DOHH2 (cell line): ENCODE measurements around the gene APOO.

Experiments used
- CTCF ChIP-seq: fragments of 200-600 bp; sonication (generic); IDR thresholded peaks from one replicate; pipeline ENCODE4 v1.5.1; 2014; ENCODE audit warnings: antibody characterized with exemption, mild to moderate bottlenecking, low read depth, low read length; ENCODE audit not compliant: poor library complexity, severe bottlenecking
- EZH2phosphoT487 ChIP-seq: fragments of 200-600 bp; sonication (generic); IDR thresholded peaks from 2 replicates; pipeline ENCODE4 v1.6.1; 2017; ENCODE audit warnings: borderline replicate concordance, mild to moderate bottlenecking, antibody characterized with exemption, low read length, moderate library complexity, mixed read lengths

- TF ChIP-seq CTCF, result no peak
- no peak for TF ChIP-seq EZH2phosphoT487
These were observed 120.0 kb downstream of the APOO start for GRCh38 chrX:23787745-23788118.
